HG03432 (cell line): ENCODE measurements around the gene GLA.

Source experiments
- ATAC-seq: cut with Tn5 transposase; IDR thresholded peaks from one replicate; pipeline ENCODE4 v1.9.1; 2021; ENCODE audit warnings: mild to moderate bottlenecking, moderate library complexity; ENCODE audit not compliant: unreplicated experiment

The GLA gene

GRCh38 chrX:101359966-101360365, 47.8 kb downstream of the GLA start:
- no peak for ATAC-seq

- ATAC-seq: no peak
Measured at GRCh38 chrX:101357166-101357795, 50.4 kb downstream of the GLA start.

- ATAC-seq: no peak
Measured at GRCh38 chrX:101349193-101349562, 58.5 kb downstream of the GLA start.

- peak; percentile 99 for ATAC-seq
Measured at GRCh38 chrX:101348452-101349192, 59.1 kb downstream of the GLA start, which contains the start of gene TIMM8A. TIMM8A (minus strand) TSS chrX:101348742; CDS start chrX:101348664, 78 bp downstream.

GRCh38 chrX:101347859-101348451, 59.8 kb downstream of the GLA start:
- peak; percentile 6 for ATAC-seq
